ENCODE results near the gene DCTN4. TPM values are rescaled to one million over a fixed set of nuclear protein-coding genes. Genes with fewer than 3 reads are reported as not detected.

The DCTN4 gene
- total and polyA plus RNA-seq, 9 of the 15 experiments (the other 6 are each of a cell fraction or from before 2014, with no cell fraction given): 20.4 to 64.9 (median 49.9) TPM

- no peak overlapping the region for H3K27ac ChIP-seq (ENCODE audit: extremely low read depth, low read depth, low read length)
- DNase-seq (ENCODE audit: extremely low read depth in 1 of 4, low spot score in 3 of 4) (no peak), ATAC-seq (no peak), FAIRE-seq (no peak)
- in situ Hi-C loops (cut with MboI): no loop called here
- H2AFZ ChIP-seq (ENCODE audit: low read depth, low read length): no peak overlapping the region
- H3K36me3 ChIP-seq (ENCODE audit: control insufficient read depth, insufficient read depth, low read length): no peaks in the 10 kb centered on the region
- no peaks in the 10 kb centered on the region for H3K9me3 ChIP-seq (replicated peaks; ENCODE audit: control insufficient read depth, insufficient read depth, low read depth, low read length)
- no peak overlapping the region for H3K4me2 ChIP-seq (ENCODE audit: insufficient read depth, low read length)
- H3K27me3 ChIP-seq (ENCODE audit: control insufficient read depth in 2 of 2, insufficient read depth in 2 of 2, low read length in 2 of 2): peaks cover 29 to 30% of the 10 kb centered on the region in 2 experiments
- no peak overlapping the region for H3K9ac ChIP-seq (ENCODE audit: insufficient read depth in 1 of 2, low read depth in 2 of 2, low read length in 2 of 2)
- POLR2A ChIA-PET: interaction anchor here (0.7 kb wide), 1 partner anchor 21 kb away, joined by 3 read pairs; no protein-coding TSS in a partner anchor
- WGBS (ENCODE audit: insufficient coverage, low coverage, missing lambda C conversion rate): 10% methylated on average over 2 of the region's 2 CpGs
- no TSS peak for BruUV-seq (replicated peaks)
- no peak for TF ChIP-seq CBFA2T2 (conservative IDR thresholded peaks at IDR 0.05)
- TF ChIP-seq THRAP3 (IDR thresholded peaks at IDR 0.05; ENCODE audit: borderline replicate concordance): no peak
- H3K4me1 ChIP-seq (replicated peaks in 1 of 2; ENCODE audit: control insufficient read depth in 2 of 2, insufficient read depth in 2 of 2, low read length in 2 of 2): peaks cover 0 to 13% of the 10 kb centered on the region in 2 experiments; a peak in 2 of 5 replicates
- intact Hi-C loops (cut with micrococcal nuclease): no loop called here
- H3K4me3 ChIP-seq: no peak overlapping the region
- no peaks in the 10 kb centered on the region for H4K20me1 ChIP-seq (replicated peaks; ENCODE audit: control insufficient read depth, insufficient read depth, low read length)
- CTCF ChIA-PET (ENCODE audit: low intra/inter-chr PET ratio): no interaction called here
- no peaks in the 10 kb centered on the region for H3K79me2 ChIP-seq (ENCODE audit: control insufficient read depth, insufficient read depth, low read length)
- H3K9me1 ChIP-seq (ENCODE audit: control insufficient read depth, insufficient read depth, low read length): no peaks in the 10 kb centered on the region
Observed at GRCh38 chr5:150670948-150671310, 87.9 kb downstream of the DCTN4 start.

GRCh38 chr5:150670275-150670947, 88.4 kb downstream of the DCTN4 start:
- DNase-seq (ENCODE audit: extremely low read depth in 1 of 4, low spot score in 3 of 4) (peak in 1 of 4 experiments; percentile 9), FAIRE-seq (no peak), ATAC-seq (peak; percentile 39; the same call in 2 of the 3 replicates)
- H3K27me3 ChIP-seq (ENCODE audit: control insufficient read depth in 2 of 2, insufficient read depth in 2 of 2, low read length in 2 of 2): peaks cover 29 to 30% of the 10 kb centered on the region in 2 experiments
- ChIA-PET CTCF (ENCODE audit: low intra/inter-chr PET ratio) (no interaction called here), POLR2A (interaction anchor here (0.7 kb wide), 1 partner anchor 21 kb away, joined by 3 read pairs; no protein-coding TSS in a partner anchor)
- no peak overlapping the region for H3K4me2 ChIP-seq (ENCODE audit: insufficient read depth, low read length)
- H3K36me3 ChIP-seq (ENCODE audit: control insufficient read depth, insufficient read depth, low read length): no peaks in the 10 kb centered on the region
- in situ Hi-C loops (cut with MboI) (no loop called here), intact Hi-C loops (cut with micrococcal nuclease) (no loop called here)
- H3K4me3 ChIP-seq: no peak overlapping the region
- BruUV-seq (replicated peaks): no TSS peak
- peaks cover 0 to 13% of the 10 kb centered on the region in 2 experiments; a peak in 2 of 5 replicates for H3K4me1 ChIP-seq (replicated peaks in 1 of 2; ENCODE audit: control insufficient read depth in 2 of 2, insufficient read depth in 2 of 2, low read length in 2 of 2)
- H3K9me1 ChIP-seq (ENCODE audit: control insufficient read depth, insufficient read depth, low read length): no peaks in the 10 kb centered on the region
- no peak overlapping the region for H2AFZ ChIP-seq (ENCODE audit: low read depth, low read length)
- no peak overlapping the region for H3K27ac ChIP-seq (ENCODE audit: extremely low read depth, low read depth, low read length)
- H4K20me1 ChIP-seq (replicated peaks; ENCODE audit: control insufficient read depth, insufficient read depth, low read length): no peaks in the 10 kb centered on the region
- no peaks in the 10 kb centered on the region for H3K9me3 ChIP-seq (replicated peaks; ENCODE audit: control insufficient read depth, insufficient read depth, low read depth, low read length)
- 6% methylated on average over 14 of the region's 14 CpGs for WGBS (ENCODE audit: insufficient coverage, low coverage, missing lambda C conversion rate)
- H3K9ac ChIP-seq (ENCODE audit: insufficient read depth in 1 of 2, low read depth in 2 of 2, low read length in 2 of 2): peak overlapping the region in 1 of 2 experiments; percentile 61; a peak in 1 of 4 replicates
- H3K79me2 ChIP-seq (ENCODE audit: control insufficient read depth, insufficient read depth, low read length): no peaks in the 10 kb centered on the region
- TF ChIP-seq MEF2D (tag; conservative IDR thresholded peaks at IDR 0.05; ENCODE audit: low read depth) (no peak), OTX1 (CRISPR knock-in tag; IDR thresholded peaks at IDR 0.05) (no peak), CREB3L1 (IDR thresholded peaks at IDR 0.05; ENCODE audit: borderline replicate concordance, low read depth) (no peak)
